Effector memory CD4-positive, alpha-beta T cell (primary cell): ENCODE results near the gene VOPP1.

ENCODE experiments used
- DNase-seq, 3 donors: peaks; one replicate each; pipeline ENCODE4 v3.0.0-alpha.2; 2020
- H3K27ac ChIP-seq: 2 replicates; pipeline ENCODE4 v1.7.0; 2013; ENCODE audit warnings: mild to moderate bottlenecking, low read length, moderate library complexity; ENCODE audit not compliant: insufficient read depth, poor library complexity, severe bottlenecking
- H3K27me3 ChIP-seq: replicated peaks from 2 replicates; pipeline ENCODE4 v1.7.0; 2013; ENCODE audit warnings: mild to moderate bottlenecking, low read length; ENCODE audit not compliant: insufficient read depth, control insufficient read depth, poor library complexity, severe bottlenecking
- H3K36me3 ChIP-seq: 2 replicates; pipeline ENCODE4 v1.7.0; 2013; ENCODE audit warnings: mild to moderate bottlenecking, low read length, moderate library complexity; ENCODE audit not compliant: control insufficient read depth, insufficient read depth
- H3K4me1 ChIP-seq: 2 replicates; pipeline ENCODE4 v1.7.0; 2013; ENCODE audit warnings: low read length, mild to moderate bottlenecking; ENCODE audit not compliant: control insufficient read depth, insufficient read depth, poor library complexity, severe bottlenecking
- H3K4me3 ChIP-seq: 2 replicates; pipeline ENCODE4 v1.7.0; 2013; ENCODE audit warnings: low read length, low read depth, mild to moderate bottlenecking; ENCODE audit not compliant: insufficient read depth, poor library complexity, severe bottlenecking
- H3K9me3 ChIP-seq: 2 replicates; pipeline ENCODE4 v1.7.0; 2013; ENCODE audit warnings: mild to moderate bottlenecking, low read length, moderate library complexity; ENCODE audit not compliant: control insufficient read depth

Gene VOPP1

DNA sequence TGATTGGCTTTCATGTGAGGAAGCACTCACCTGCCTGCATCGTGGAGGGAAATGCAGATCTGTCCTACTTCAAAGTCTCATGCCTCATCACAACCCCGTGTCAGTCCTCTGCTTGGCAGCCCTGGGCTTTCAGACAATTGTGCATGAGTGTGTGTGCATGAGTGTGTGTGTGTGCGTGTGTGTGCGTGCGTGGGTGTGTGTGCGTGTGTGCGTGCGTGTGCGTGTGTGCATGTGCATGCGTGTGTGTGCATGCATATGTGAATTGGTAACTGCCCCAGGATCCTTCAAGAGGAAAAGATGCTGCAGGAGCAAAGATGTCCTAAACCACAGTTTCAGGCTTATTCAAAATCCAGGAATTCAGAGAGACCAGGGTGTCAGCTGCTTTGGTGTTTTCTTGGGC is 135.8 kb downstream of the VOPP1 start:
- Histone ChIP-seq H3K27ac (no peak overlapping the region), H3K4me3 (no peak overlapping the region), H3K27me3 (no peaks in the 10 kb centered on the region), H3K4me1 (peaks cover 13% of the 10 kb centered on the region), H3K9me3 (no peaks in the 10 kb centered on the region), H3K36me3 (no peaks in the 10 kb centered on the region)
- no peak for DNase-seq

DNA sequence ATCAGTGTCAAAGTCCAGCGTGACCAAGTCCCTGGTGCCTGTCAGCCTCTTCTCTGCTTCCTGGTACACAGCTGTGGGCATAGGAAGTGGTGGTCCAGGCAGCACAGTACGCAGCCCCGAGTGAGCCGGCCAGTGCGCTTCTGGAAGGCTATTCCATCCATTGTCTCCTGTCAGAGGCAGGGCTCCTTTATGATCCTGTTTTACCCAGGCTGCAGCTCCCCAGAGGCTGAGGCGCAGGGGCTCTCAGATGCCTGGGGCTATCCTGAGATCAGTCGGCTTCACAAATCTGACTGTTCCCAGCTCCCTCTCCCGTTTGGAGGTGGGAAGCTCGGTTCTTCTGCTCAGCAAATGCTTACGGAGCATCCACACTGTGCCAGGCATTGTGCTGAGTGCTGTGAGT is 136.8 kb downstream of the VOPP1 start:
- no peak for DNase-seq
- H3K4me3 ChIP-seq = no peak overlapping the region
- H3K9me3 ChIP-seq = no peaks in the 10 kb centered on the region
- H3K4me1 ChIP-seq = peaks cover 13% of the 10 kb centered on the region
- no peaks in the 10 kb centered on the region for H3K27me3 ChIP-seq
- no peaks in the 10 kb centered on the region for H3K36me3 ChIP-seq
- no peak overlapping the region for H3K27ac ChIP-seq

DNA sequence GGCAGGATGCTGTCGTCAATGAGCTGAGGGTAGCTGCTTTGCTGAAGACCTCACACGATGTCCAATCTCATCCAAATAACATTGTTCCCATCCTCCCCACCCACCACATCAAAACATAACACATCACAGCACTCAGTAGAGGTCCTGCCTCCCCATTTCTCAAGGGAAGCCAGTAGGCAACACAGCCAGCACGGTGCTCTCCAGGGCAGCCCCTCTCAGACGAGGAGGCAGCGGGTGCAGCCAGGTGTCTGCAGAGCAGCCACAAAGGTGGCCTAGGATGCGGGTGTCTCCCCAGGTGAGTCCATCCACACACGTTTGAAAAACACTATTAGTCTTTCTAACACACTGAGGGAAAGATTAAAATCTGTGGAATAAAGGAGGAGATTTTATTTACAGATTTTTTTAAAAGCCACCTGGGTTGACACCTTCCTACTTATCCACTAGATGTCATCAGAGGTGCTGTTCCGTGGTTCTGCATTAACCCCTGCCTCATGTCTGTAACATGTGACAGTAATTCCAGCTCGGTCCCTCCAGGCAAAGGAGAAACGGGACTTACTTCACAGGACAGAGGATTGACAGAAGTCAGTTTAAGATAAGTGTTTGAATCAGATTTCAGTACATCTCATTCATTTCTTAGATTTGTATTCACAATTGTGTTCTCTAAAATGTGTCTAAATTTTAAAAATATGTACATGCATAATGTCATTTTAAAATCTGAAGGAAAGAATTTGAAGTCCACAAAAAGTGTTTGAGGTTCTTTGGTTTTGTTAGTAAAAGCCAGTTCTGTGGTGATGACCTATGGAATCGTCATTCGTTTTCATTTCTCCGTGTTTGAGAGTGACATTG is 139.1 kb downstream of the VOPP1 start:
- Histone ChIP-seq H3K27me3 (no peaks in the 10 kb centered on the region), H3K36me3 (no peaks in the 10 kb centered on the region), H3K9me3 (no peaks in the 10 kb centered on the region), H3K4me1 (peaks cover 7% of the 10 kb centered on the region), H3K4me3 (no peak overlapping the region), H3K27ac (no peak overlapping the region)
- no peak for DNase-seq

DNA sequence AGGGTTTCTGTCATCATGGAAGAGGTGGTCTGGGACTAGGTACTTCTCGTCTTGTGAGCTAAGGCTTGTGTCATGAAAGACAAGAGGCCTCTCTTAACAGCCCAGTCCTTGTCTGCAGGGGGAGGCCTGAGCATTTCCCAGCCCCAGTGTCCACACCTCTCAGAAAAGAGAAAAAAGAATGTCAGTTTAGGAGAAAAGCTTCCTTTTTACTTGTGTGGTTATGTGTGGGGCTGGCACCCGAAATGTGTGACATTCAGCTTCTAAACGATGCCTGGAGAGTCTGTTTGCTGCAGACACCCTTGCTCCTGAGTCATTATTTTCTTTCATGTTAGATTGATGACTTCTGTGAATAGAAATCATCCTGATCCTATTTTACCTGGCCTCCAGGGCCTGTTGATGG is 139.8 kb downstream of the VOPP1 start:
- no peak overlapping the region for H3K4me3 ChIP-seq
- no peak overlapping the region for H3K27ac ChIP-seq
- H3K27me3 ChIP-seq = no peaks in the 10 kb centered on the region
- no peaks in the 10 kb centered on the region for H3K9me3 ChIP-seq
- peaks cover 7% of the 10 kb centered on the region for H3K4me1 ChIP-seq
- no peak for DNase-seq
- H3K36me3 ChIP-seq = no peaks in the 10 kb centered on the region

DNA sequence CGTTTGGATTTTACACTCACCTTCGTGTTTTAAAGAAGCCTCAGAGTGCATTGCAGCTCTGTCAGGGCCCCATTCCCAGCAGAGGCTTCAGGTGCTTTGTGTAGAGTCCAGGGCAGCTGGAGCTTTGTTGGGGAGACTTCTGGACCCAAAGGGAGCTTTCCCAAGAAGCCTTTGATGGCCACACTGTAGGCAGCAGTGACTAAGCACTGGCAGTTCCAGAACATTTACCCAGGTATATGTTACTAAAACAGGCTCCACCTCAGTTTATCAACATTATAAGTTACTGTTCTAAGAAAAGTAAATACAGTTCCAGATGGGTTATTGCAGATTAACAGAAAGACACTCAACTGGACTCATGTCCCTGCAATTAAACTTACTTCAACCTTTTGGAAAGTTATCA is 140.4 kb downstream of the VOPP1 start:
- no peak for DNase-seq
- Histone ChIP-seq H3K27me3 (no peaks in the 10 kb centered on the region), H3K9me3 (no peaks in the 10 kb centered on the region), H3K4me1 (peaks cover 7% of the 10 kb centered on the region), H3K36me3 (no peaks in the 10 kb centered on the region), H3K4me3 (no peak overlapping the region), H3K27ac (no peak overlapping the region)

DNA sequence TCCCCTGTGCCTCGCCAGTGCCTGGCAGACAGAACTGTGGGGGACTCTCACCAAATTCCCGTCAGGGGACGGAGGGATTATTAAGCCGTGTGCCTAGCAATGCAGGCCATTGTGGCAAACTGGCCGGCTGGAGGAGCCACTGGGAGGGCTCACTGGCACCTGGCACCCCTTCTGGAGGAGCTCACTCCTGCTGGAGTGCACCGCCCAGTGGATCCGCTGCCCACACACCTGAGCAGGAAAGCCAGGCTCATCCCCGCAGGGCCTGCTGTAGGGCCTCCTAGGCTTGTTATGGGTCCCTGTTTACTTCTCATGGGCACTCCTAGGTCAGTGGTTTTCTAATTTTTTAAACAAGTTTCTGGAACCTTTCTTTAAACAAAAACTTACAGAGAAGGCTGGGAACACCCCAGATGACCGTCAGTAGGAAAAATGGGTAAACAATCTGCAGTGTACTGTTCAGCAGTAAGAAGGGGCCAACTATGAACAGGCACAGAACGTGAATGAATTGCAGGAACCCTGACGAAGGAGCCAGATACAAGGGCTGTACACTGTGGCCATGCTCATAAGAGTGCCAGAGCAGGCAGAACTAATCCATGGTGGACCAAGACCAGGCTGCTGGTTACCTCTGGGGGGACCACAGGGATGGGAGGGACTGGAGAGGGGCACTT is 142.3 kb downstream of the VOPP1 start:
- DNase-seq = no peak
- H3K27me3 ChIP-seq = no peaks in the 10 kb centered on the region
- no peaks in the 10 kb centered on the region for H3K4me1 ChIP-seq
- H3K9me3 ChIP-seq = no peaks in the 10 kb centered on the region
- H3K4me3 ChIP-seq = no peak overlapping the region
- no peaks in the 10 kb centered on the region for H3K36me3 ChIP-seq
- H3K27ac ChIP-seq = no peak overlapping the region

DNA sequence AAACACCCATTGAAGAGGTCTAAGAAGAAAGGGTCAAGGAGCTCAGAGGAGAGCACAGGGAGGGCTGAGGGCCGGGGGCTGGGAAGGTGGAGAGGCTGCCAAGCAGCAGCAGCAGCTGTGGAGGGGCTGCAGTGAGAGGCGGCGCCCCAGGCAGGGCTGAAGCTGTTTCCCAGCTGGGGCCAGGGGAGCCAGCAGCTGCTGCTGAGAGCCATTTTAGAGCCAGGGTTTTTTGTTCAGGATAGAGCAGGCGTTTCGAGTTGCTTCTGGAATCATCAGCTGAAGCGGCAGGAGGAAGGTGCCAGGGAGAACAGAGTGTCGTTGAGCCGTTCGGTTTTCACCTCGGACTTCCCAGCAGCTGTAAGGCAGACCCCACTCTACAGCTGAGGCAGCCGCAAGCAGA is 144.5 kb downstream of the VOPP1 start:
- H3K36me3 ChIP-seq = no peaks in the 10 kb centered on the region
- H3K4me3 ChIP-seq = no peak overlapping the region
- no peaks in the 10 kb centered on the region for H3K4me1 ChIP-seq
- no peaks in the 10 kb centered on the region for H3K9me3 ChIP-seq
- no peak for DNase-seq
- H3K27ac ChIP-seq = no peak overlapping the region
- no peaks in the 10 kb centered on the region for H3K27me3 ChIP-seq

DNA sequence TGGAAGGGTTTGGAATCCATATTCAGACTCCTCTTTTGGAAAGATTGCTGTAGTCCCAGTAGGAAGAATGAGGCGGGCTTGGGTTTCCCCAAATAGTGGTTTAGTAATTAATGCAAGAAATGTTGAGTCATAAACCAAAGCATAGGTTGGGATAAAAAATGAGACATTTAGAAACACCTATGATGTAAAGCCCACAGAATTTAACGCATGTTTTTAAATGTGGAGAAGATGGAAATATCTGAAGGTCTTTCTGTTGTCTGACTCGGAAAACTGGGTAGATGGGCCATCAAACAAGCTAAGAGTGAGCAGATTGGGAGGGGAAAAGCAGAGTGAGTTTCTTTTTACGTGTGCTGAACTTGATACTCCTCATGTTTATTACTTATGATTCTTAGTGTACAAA is 145.0 kb downstream of the VOPP1 start:
- no peaks in the 10 kb centered on the region for H3K9me3 ChIP-seq
- H3K27me3 ChIP-seq = no peaks in the 10 kb centered on the region
- no peak overlapping the region for H3K4me3 ChIP-seq
- H3K4me1 ChIP-seq = no peaks in the 10 kb centered on the region
- DNase-seq = no peak
- H3K36me3 ChIP-seq = no peaks in the 10 kb centered on the region
- H3K27ac ChIP-seq = no peak overlapping the region

DNA sequence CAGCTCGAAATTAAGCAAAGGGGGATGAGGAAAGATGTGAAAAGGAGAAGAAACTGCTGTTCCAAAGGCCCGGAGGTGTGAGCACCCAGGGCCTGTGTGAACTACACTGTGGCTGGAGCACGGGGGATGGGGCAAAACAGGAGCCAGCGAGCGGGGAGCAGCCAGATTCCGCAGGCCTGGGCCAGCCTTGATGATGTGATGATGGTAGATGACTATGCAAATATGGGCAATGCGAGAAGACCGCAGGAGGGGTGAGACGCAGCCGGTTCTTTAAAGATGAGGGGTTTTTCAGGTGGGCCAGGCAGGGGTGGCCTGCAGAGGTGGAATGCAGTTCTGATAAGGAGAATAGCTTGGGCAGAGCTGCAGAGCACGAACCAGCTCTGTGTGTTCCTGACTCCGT is 145.6 kb downstream of the VOPP1 start:
- H3K27me3 ChIP-seq = no peaks in the 10 kb centered on the region
- H3K4me1 ChIP-seq = no peaks in the 10 kb centered on the region
- no peaks in the 10 kb centered on the region for H3K9me3 ChIP-seq
- no peaks in the 10 kb centered on the region for H3K36me3 ChIP-seq
- no peak for DNase-seq
- no peak overlapping the region for H3K4me3 ChIP-seq
- no peak overlapping the region for H3K27ac ChIP-seq

DNA sequence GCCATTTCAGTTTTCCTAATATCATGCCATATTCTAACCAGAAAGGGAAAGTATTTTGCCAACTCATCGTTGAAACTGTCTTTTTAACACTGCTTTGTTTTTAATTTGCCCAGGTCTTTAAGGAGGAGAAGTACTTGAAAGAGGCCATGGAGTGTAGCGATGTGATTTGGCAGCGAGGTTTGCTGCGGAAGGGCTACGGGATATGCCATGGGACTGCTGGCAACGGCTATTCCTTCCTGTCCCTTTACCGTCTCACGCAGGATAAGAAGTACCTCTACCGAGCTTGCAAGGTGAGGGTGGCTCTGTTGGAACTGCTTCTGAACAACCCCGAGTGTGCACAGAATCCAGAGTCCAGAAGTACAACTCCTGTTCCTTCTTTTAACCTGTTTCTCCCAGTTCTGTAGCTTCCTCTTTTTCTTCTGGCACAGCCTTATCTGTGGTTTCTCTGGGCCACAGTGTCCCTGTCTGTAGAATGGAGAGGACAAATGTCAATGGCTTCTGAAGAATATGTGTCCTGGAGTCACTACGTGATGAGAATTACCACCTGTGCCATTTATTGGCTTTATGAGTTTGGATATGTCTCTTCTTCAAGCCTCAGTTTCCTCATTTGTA is 147.1 kb downstream of the VOPP1 start:
- Histone ChIP-seq H3K9me3 (no peaks in the 10 kb centered on the region), H3K36me3 (no peaks in the 10 kb centered on the region), H3K4me3 (no peak overlapping the region), H3K27ac (no peak overlapping the region), H3K27me3 (no peaks in the 10 kb centered on the region), H3K4me1 (no peaks in the 10 kb centered on the region)
- DNase-seq = no peak
